Measurements from ENCODE around the gene TNKS2.

The TNKS2 gene

GRCh38 chr10:91779011-91779605 lies 19.1 kb upstream of the TNKS2 start:
- no peaks in the 10 kb centered on the region for H3K4me1 Mint-ChIP-seq

DNA sequence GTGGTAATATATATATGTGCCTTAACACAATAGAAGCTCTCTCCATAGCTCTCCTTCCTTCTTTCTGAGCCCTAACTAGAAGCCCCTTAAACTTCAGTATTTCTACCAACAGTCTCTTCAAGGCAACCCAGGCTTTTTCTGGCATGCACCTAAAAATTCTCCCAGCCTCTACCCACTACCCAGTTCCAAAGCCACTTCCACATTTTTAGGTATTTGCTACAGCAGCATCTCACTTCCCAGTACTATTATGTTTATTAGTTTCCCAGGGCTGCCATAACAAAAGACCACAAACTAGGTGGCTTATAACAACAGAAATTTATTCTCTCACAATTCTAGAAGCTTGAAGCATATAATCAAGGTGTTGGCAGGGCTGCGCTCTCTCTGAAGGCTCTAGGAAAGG lies 15.7 kb upstream of the TNKS2 start:
- Mint-ChIP-seq H3K4me3 (no peak overlapping the region), H3K9me3 (no peaks in the 10 kb centered on the region), H3K27ac (no peak overlapping the region), H3K27me3 (peaks cover 28% of the 10 kb centered on the region), H3K4me1 (no peaks in the 10 kb centered on the region)
- ATAC-seq (no peak), DNase-seq (no peak)

More at GRCh38 chr10:91779011-91779605, 19.1 kb upstream of the TNKS2 start:
- DNase-seq (no peak), ATAC-seq (no peak)
- Mint-ChIP-seq H3K9me3 (no peaks in the 10 kb centered on the region), H3K27me3 (peaks cover 28% of the 10 kb centered on the region), H3K27ac (no peak overlapping the region), H3K4me3 (no peak overlapping the region)

DNA sequence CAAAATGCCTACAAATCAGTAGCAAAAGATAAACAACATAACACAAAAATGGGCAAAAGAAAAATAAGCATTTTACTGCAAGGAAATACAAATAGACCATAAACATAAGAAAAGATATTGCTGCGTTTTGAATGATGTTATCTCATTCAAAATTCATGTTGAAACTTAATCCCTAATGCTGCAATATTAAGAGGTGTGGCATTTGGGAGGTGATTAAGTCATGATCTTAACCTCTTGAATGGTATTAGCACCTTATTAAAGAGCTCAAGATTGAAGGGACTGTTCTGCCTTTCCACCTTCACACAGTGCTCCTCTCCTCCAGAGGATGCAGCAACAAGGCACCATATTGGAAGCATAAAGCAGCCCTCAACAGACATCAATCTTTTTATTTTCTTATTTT lies 12.4 kb upstream of the TNKS2 start:
- Mint-ChIP-seq H3K9me3 (no peaks in the 10 kb centered on the region), H3K4me1 (no peaks in the 10 kb centered on the region), H3K4me3 (no peak overlapping the region), H3K27ac (no peak overlapping the region), H3K27me3 (peaks cover 20% of the 10 kb centered on the region)
- no peak for DNase-seq
- ATAC-seq, result no peak

DNA sequence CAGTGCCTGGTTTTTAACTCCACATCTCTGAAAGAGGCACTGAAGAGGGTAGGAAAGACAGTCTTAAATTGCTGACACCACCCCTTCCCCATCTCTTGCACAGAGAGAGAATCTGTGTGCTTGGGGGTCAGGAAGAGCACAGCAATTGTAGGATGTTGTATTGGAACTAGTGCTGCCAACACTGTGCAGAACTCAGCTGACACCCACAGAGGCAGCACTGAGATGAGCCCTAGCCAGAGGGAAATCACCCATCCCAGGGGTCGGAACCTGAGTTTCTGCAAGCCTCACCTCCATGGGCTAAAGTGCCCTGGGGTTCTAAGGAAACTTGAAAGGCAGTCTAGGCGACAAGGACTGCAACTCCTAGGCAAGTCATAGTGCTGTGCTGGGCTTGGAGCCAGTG lies 11.0 kb upstream of the TNKS2 start:
- Mint-ChIP-seq H3K4me1 (no peaks in the 10 kb centered on the region), H3K9me3 (no peaks in the 10 kb centered on the region), H3K4me3 (no peak overlapping the region), H3K27me3 (peaks cover 10% of the 10 kb centered on the region), H3K27ac (no peak overlapping the region)
- ATAC-seq (no peak), DNase-seq (no peak)

DNA sequence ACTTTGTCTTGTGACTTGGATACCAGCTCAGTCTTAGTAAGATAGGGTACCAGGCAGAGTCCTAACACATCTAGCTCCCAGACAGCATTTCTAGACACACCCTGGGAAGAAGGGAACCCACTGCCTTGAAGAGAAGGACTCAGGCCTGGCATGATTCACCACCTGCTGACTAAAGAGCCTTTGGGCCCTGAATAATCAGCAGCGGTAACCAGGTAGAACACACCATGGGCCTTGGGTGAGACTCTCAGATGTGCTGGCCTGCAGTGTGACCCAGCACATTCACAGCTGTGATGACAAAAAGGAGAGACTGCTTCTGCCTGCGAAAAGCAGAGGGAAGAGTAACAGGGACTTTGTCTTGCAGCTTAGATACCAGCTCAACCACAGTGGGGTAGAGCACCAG lies 10.4 kb upstream of the TNKS2 start:
- Mint-ChIP-seq H3K4me1 (no peaks in the 10 kb centered on the region), H3K27me3 (peaks cover 5% of the 10 kb centered on the region), H3K27ac (no peak overlapping the region), H3K9me3 (no peaks in the 10 kb centered on the region), H3K4me3 (no peak overlapping the region)
- DNase-seq, result no peak
- no peak for ATAC-seq

DNA sequence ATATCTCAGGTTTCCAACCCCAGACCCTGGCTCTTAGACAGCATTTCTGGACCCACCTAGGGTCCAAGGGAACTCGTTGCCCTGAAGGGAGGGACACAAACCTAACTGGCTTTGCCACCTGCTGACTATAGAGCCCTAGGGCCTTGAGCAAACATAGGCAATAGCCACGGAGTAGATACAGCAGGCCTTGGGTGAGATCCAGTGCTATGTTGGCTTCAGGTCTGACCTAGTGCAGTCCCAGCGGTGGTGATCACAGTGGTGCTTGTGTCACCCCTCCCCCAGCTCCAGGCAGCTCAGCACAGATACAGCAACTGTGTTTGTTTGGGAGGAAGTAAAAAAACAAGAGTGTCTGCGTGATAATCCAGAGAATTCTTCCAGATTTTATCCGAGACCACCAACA lies 9.7 kb upstream of the TNKS2 start:
- DNase-seq (no peak), ATAC-seq (no peak)
- Mint-ChIP-seq H3K27me3 (no peaks in the 10 kb centered on the region), H3K9me3 (no peaks in the 10 kb centered on the region), H3K4me3 (no peak overlapping the region), H3K27ac (no peak overlapping the region), H3K4me1 (no peaks in the 10 kb centered on the region)

DNA sequence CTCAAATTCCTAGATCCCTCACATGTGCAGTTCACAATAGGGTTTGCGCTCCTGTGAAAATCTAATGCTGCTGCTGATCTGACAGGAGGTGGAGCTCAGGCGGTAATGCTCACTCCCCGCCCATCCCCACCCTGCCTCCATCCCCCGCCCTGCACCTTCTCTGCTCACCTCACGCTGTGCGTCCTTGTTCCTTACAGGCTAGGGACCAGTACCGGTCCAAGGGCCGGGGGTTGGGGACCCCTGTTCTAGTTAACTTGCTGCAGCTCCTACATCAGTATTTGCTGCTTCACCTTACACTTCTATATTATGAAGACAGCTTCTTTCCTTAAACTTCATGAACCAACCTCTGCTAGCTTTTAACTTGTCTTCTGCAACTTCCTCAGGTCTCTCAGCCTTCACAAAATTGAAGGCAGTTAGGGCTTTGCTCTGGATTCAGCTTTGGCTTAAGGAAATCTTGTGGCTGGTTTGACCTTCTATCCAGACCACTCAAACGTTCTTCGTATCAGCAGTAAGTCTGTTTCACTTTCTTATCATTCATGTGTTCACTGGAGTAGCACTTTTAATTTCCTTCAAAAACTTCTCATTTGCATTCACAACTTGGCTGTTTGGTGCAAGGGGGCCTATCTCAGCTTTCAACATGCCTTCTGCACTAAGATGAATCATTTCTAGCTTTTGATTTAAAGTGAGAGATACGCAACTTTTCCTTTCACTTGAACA lies 1.7 kb upstream of the TNKS2 start:
- Mint-ChIP-seq H3K4me3 (peak overlapping the region; percentile 92 to 98), H3K4me1 (peaks cover 58% of the 10 kb centered on the region), H3K27me3 (no peaks in the 10 kb centered on the region), H3K27ac (peak overlapping the region; percentile 83 to 97), H3K9me3 (no peaks in the 10 kb centered on the region)
- DNase-seq (peak; percentile 46 to 64), ATAC-seq (peak; percentile 78)

DNA sequence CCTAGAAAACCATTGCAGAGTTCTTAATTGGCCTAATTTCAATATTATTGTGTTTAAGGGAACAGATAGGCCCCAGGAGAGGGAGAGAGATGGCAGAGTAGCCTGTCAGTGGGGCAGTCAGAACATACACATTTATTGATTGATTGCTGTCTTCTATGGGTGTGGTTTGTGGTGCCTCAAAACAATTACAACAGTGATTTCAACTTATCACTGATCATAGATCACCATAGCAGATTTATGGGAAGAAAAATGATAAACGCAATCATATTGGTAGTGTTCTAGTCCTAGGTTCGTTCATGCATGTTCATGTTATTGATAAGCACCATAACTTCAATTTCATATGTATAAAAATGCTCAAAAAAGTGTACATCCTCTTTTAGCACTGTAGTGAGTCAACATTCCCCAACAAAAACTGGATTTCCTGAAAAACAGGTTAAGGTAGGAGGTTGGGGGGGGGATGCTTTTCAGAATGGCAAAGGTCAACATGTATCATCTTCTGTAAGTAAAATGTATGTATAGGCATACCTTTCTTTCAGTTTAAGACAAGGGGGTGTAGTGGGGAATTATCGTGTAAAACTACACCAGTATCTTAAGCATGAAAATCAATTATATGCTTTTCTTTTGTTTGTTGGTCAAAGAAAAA lies 1.1 kb upstream of the TNKS2 start:
- DNase-seq (no peak), ATAC-seq (no peak)
- H3K4me3 Mint-ChIP-seq, result peak overlapping the region; percentile 92 to 98
- H3K9me3 Mint-ChIP-seq, result no peaks in the 10 kb centered on the region
- H3K27ac Mint-ChIP-seq, result peak overlapping the region; percentile 83 to 97
- H3K4me1 Mint-ChIP-seq, result peaks cover 64% of the 10 kb centered on the region
- H3K27me3 Mint-ChIP-seq, result no peaks in the 10 kb centered on the region

DNA sequence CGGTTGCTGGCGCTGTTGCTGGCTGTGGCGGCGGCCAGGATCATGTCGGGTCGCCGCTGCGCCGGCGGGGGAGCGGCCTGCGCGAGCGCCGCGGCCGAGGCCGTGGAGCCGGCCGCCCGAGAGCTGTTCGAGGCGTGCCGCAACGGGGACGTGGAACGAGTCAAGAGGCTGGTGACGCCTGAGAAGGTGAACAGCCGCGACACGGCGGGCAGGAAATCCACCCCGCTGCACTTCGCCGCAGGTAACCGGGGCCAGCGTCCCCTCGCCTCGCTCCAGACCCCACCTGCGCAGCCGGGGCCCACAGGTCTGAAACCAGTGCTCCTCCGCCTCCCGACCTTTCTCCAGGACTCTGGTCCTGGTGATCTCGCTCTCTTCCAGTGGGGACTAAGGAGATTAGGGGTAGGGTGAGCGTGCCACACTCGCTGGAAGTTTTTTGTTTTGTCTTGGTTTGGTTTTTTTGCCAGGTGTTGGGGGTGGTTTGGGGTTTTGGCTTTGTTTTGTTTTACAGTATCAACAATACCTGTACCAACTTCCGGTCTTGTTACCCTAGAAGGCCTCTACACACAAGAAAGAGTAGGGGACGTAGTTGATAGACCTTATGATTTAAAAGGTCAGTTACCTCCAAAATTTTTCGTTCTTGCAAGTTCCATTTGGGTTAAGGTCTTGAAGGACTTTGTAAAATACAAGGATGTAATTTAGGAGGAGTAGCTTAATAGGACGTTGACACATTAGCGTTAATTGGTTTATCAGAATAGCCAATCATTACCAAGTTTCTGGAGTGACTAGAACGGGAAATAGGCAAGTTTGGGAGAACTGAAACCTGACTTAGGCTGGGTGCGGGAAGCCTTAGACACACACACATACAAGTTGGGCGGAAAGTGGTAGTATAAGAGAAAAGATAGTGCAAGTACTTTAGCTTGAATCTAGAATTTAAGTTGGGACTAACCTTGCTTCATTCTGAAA lies 704 bp downstream of the TNKS2 start:
- no peaks in the 10 kb centered on the region for H3K9me3 Mint-ChIP-seq
- peak overlapping the region; percentile 99 for H3K27ac Mint-ChIP-seq

DNA sequence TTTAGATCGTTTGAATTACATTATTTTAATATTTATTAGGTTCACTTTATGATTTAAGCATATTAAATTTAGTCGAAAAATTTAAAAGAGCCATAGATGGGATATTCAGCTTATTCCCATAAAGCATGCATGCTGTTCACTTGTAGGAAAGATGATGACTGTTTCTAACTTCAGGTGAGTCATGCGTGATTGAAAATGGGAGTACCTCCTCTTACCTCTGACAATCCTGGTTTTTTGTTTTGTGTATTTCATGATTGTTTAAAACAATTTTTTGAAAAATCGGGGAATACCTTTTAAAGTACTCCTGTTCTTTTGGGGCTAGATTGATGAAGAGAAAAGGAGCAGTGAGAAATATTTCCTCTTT lies 1.4 kb downstream of the TNKS2 start:
- ATAC-seq (no peak), DNase-seq (no peak)
- Mint-ChIP-seq H3K4me3 (peak overlapping the region; percentile 78 to 92), H3K9me3 (no peaks in the 10 kb centered on the region), H3K27me3 (no peaks in the 10 kb centered on the region), H3K4me1 (peaks cover 75% of the 10 kb centered on the region), H3K27ac (peak overlapping the region in 1 of 2 donors; percentile 75)

More for the DNA sequence above, 704 bp downstream of the TNKS2 start:
- H3K27me3 Mint-ChIP-seq, result no peaks in the 10 kb centered on the region
- peaks cover 77% of the 10 kb centered on the region for H3K4me1 Mint-ChIP-seq
- peak overlapping the region; percentile 92 to 98 for H3K4me3 Mint-ChIP-seq
- ATAC-seq, result peak; percentile 56
- peak in 1 of 2 donors; percentile 61 for DNase-seq

GRCh38 chr10:91800182-91800581 lies 2.0 kb downstream of the TNKS2 start:
- no peaks in the 10 kb centered on the region for H3K27me3 Mint-ChIP-seq
- H3K27ac Mint-ChIP-seq, result no peak overlapping the region
- DNase-seq (no peak), ATAC-seq (no peak)
- peak overlapping the region; percentile 78 to 92 for H3K4me3 Mint-ChIP-seq
- H3K9me3 Mint-ChIP-seq, result no peaks in the 10 kb centered on the region
- H3K4me1 Mint-ChIP-seq, result peaks cover 75% of the 10 kb centered on the region

DNA sequence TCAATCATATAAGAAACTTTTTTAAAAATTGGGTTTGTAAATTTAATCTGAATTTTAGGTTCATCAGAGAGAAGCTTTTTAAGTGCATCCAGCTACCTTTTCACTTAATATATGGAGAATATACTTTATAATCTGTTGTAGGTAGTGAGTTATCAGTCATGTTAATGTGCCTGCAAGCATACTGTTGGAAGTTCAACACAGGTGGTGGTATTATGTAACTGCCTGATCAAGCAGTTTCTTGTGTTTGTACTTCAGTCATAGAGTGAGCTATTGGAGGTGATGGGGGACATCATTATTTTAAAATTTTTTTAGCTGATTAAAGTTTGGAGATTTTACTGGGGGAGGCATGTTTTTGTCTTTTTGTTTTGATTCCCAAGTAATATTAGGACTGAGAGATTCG lies 2.5 kb downstream of the TNKS2 start:
- H3K4me3 Mint-ChIP-seq, result peak overlapping the region in 1 of 2 donors; percentile 92
- no peak for ATAC-seq
- DNase-seq, result no peak
- no peak overlapping the region for H3K27ac Mint-ChIP-seq
- no peaks in the 10 kb centered on the region for H3K27me3 Mint-ChIP-seq
- H3K9me3 Mint-ChIP-seq, result no peaks in the 10 kb centered on the region
- peaks cover 77% of the 10 kb centered on the region for H3K4me1 Mint-ChIP-seq

- Mint-ChIP-seq H3K4me3 (no peak overlapping the region), H3K27ac (no peak overlapping the region), H3K4me1 (peaks cover 81% of the 10 kb centered on the region), H3K27me3 (no peaks in the 10 kb centered on the region), H3K9me3 (no peaks in the 10 kb centered on the region)
- ATAC-seq, result no peak
- DNase-seq, result no peak
Measured at GRCh38 chr10:91803386-91804125, 5.3 kb downstream of the TNKS2 start.

DNA sequence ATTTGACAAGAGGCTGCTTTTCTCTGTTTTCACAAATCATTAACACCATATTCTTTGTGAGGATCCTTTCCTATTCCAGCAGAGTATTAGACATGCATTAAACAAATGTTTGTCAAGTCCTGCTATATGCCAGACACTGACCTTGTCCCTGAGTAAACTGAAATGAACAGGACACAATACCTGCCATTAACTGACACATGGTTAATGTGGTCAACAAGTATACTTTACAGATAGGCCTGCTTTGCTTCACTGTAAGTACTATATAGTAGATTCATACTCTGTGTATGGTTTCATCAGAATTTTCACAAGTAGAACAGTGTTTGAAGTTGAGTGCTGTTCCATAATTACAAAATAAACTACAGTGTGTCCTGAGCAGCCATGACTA lies 5.9 kb downstream of the TNKS2 start:
- DNase-seq (no peak), ATAC-seq (peak; percentile 33)
- no peaks in the 10 kb centered on the region for H3K9me3 Mint-ChIP-seq
- H3K4me1 Mint-ChIP-seq, result peaks cover 80% of the 10 kb centered on the region
- peak overlapping the region in 1 of 2 donors; percentile 69 for H3K27ac Mint-ChIP-seq
- no peaks in the 10 kb centered on the region for H3K27me3 Mint-ChIP-seq
- no peak overlapping the region for H3K4me3 Mint-ChIP-seq
